ENCODE data around the gene CD8A. TPM values are rescaled to one million over a fixed set of nuclear protein-coding genes. Genes with fewer than 3 reads are reported as not detected.

CD8A gene
- total RNA-seq = not detected in 2 replicates

DNA sequence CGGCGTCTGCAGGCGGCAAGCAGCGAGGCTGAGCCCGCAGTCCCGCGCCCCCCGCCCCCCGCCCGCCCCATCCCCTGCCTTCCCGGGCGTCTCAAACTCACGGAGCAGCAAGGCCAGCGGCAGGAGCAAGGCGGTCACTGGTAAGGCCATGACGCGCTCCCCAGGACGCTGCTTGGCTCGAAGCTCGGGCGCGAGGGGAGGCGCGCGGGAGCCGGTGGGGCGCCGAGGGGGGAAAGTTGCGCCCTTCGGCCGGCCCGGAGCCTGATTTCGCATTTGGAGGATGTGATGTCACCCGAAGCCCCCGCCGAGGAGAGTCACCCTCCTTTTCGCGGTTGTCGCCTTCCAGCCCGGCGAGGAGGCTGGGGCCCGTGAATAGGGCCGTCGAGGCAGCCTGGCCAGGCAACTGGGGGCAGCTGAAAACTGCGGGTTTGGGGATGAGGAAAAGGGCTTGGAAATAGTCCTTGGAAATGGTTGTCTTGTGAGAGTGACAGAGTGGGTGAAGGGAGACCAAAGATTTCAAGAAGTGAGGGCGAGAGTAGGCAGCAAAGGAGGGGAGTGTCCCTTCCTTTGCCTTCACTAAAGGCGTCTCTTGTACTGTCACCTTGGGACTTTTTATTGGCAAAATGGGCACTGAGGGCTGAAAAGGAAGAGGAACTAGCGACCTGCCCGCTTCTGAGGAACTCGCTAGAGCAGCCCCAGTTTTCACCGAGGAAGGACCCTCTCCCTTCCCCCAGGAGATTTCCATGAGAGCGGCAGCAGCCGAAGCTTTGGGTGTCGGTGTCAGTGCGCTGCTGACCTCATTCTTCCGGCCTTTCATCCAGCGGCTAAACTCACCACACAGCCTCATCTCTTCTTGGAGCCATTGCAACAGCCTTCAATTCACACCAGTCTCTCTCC is at the start of gene CD8A:
Gene CD8A, minus strand, starts transcription at position 238 of the 897 bp plus-strand sequence. Its CDS starts 88 bp downstream, at position 150.

Other genes starting within 250 kb of the CD8A start
- 65.7 and 81.7 TPM in 2 replicates for gene CHMP3, start 227.5 kb downstream of the CD8A start, total RNA-seq
- 13.0 and 17.0 TPM in 2 replicates for gene RNF103, start 167.0 kb downstream of the CD8A start, total RNA-seq
- gene RMND5A, start 70.6 kb downstream of the CD8A start, total RNA-seq = 38.9 and 40.8 TPM in 2 replicates
- gene CD8B, start 71.0 kb upstream of the CD8A start, total RNA-seq = not detected in 2 replicates
- 1.5 TPM in 1 of 2 replicates, not detected in the other for gene RGPD1, start 151.2 kb upstream of the CD8A start, total RNA-seq
- 0.18 and 0.75 TPM in 2 replicates for gene PLGLB1, start 230.9 kb upstream of the CD8A start, total RNA-seq

Measured in endothelial cell of coronary artery (primary cell).